Activated CD8-positive, alpha-beta memory T cell treated with anti-CD3 and anti-CD28 coated beads for 24 hours (primary cell): ENCODE measurements around the gene TRABD2B.

ENCODE experiments used
- DNase-seq: peaks from one replicate; pipeline ENCODE4 v3.0.0-alpha.2; 2020

The TRABD2B gene

DNA sequence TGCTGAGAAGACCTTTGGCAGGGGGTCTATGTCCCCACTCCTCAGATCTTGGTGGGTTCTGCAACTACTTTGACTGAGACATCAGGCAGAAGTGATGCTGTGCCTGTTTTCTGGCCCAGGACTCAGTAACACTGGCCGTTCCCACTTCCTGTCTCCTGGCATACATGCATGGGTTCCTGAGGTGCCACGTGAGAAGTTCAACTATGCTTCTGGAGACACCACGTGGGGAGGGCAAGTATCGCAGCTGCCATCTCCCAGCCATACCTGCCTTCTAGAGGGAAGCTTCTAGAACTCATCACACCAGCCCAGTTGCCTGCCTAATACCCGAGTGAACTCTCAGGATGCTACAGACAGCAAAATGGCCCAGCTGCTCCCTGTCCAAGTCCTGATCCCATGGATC is 65.8 kb downstream of the TRABD2B start:
- no peak for DNase-seq

DNA sequence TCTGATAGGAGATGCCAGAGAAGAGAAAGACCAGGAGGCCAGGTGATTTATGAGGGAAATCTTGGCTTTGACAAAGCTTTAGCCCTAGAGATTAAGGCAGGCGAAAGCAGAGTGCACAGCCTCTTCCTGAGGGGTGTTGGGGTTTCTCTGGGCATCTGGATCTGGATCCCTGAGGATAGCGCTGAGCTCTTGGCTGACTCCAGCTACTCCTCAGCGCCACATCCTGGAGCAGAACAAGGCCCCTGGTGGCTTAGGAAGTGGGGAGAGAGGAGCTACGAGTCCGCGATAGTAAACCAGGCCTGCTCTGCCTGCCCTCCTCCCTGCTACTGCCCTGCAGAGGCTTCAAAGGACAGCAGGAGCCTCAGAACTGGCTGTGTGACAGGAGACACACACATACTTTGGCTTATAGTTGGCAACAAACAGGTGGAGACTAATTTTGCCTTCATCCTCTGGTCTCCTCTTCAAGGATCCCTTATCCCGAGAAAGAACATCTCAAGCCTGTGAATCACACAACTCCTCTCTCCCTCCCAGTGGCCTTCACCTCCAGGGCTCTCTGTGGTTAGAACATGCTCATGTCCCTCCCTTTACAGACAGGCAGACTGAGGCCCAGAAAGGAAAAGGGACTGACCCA is 66.9 kb downstream of the TRABD2B start:
- no peak for DNase-seq

DNA sequence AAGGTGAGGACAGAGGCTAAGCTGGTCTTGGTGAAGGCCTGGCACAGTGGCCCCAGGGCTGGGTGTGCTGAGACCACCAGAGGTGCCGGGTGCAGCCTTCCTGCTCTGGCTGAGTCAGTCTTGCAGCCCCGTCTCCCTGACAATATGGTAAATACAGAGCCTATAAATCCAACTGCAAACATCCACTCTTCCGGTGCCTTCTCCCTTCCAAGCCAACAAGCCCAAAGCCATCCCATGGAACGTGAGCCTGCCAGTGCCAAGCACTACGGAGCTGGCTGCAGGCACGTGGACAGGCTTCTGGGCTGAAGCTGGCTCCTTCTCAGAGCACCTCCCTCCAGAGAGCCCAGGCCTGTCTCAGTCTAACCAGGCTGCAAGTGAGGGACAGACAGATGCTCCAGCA is 70.0 kb downstream of the TRABD2B start:
- DNase-seq, result no peak

DNA sequence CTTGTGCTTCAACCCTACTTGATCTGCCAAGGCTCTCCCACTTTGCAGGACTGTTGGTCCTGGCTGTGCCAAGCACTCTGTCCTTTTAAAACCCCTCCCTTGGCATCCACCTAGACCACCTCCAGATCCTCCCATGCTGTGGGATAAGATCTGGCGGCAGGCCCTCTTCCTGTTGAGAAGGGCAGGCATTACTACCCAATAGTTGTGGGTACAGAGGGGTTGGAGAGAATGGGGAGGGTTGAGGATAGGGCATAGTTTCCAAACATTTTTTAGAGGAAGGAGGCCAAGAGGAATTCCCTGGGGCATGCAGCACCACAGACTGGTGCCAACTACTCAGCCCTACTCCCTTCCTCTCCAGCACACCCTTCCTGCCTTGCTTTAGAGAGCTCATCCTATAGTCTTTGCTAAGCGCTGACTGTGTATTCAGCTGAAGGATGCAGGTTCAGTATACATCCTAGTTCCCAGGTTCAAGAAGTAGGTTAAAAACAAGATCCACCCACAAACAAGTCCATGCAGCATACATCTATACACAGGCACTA is 70.7 kb downstream of the TRABD2B start:
- DNase-seq, result no peak

DNA sequence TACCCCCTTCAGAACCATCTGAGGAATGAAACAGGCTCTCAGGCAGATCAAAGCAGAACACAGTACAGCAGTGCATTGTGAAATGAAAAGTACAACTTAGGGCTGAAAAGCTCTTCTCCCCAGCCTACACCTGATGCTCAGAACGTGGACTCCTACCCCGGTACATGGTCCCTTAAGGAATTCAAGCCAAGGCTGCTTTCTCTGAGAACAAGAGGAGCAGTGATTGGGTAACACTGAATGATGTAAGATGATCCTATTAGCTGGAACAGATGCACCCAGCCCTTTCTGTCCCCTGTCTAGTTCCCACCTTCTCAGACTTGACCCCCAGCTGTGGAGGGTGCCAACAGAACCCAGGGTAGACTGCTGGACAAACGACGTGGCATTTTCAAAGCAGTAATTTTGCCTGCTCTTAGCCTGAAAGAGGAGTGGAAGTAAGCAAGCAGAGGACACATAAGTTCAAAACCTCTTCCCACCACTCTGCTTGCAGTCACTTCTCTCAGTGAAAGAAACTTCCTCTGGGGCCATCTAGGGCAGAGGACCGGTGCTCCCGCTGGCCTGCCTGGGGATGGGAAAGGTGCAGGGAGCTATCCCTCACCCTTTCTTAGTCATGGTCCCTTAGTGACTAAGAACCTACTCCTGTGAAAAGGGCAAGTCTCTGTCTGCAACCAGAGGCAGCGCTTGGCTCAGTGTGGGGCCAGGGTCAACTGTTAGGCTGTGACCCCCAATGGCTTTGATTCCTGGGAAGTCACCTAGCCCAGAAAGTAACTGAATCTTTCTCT is 72.7 kb downstream of the TRABD2B start:
- DNase-seq, result no peak

DNA sequence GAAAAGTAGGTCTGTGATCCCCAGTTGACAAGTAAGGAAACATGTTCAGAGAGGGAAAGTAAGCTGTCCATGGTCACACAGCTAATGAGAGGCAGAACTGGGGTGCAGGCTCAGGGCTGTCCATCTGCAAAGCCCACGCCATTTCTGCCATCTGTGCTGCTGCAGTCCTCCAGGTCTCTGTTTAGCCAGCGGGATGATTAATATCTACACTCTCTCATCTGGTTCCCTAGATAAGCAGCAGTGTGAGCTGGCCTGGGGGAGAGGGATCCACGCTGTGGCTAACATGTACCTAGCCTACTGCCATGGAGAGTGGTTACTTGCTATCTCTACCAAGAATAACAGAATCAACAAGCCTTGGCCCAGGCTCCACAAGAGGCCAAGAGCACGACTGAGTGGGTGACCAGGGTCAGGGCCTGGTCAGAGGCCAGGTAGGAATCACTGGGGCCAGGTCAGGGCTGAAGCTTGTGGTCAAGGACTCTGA is 75.2 kb downstream of the TRABD2B start:
- no peak for DNase-seq

DNA sequence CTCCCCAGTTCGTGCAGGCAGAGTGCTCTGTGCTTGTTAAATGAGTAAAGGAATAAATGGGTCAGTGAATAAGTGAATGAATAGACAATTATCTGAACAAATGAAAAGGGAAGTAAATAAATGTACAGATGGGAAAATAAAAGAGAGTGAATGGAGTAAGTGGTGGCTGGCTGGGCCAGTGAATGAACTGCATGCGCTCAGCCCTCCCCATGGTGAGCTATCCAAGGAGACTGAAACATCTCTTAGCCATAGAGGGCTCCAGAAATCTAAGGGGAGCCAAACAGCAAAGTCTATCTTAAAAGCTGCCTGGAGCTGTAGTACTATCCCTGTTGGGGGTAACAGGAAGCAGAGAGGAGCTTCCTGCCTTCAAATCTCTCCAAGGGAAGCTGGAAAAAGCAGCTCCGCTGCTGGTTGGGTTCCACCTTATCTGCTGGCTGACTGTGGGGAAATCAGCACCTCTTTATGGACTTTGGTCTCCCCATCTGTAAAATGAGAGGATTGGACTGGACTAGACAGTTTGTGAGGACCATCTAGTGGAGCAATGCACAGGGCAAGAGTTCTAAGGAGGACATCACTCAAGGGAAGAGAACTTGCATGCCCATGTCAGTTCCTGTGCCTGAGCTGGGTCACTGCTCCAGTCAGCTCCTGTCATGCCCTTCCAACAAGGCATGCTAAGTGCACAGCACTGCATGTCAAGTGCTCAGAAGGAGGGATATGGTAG is 77.9 kb downstream of the TRABD2B start:
- no peak for DNase-seq

DNA sequence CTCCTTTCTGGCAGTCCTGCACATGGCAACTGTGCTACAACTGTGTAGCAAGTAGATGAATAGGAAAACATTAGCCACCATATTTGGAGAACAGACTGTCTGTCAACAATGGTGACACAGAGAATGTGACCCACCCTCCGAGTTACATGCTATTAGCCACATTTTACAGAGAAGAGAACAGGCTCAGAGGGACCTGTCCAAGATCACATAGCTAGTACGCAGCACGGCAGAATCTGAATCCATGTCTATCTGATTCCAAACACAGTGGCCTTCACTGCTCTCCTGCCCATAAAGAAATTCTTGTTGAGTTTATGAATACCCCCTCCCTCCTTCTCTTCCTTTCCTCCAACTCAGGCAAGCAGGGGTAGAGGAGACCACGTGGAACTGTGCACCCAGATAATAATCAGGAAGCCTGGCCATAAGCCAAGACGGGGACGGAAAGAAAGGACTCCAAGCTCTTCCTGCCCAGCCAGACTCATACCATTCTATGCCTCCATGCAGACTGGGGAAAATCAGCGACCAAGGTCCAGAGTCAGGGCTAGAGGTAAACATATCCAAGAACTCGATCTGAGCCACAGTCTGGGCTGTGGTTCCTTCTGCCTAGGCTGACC is 78.8 kb downstream of the TRABD2B start:
- DNase-seq, result no peak

DNA sequence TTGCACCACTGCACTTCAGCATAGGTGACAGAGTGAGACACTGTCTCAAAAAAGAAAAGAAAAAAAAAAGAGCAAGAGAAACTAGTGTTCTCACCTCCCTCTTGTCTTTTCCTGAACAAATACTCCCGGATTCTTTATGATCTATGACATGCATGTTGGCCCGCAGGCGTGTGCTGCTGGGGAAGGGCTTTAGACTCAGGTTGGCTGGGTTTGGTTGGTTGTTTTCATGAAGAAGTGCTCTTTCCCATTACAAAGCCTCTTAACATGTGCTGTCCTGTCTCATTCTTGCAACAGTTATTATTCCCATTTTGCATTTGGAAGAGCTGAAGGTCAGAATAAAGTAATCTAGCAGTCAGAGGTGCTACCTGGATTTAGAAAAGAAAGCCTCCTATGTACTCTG is 79.5 kb downstream of the TRABD2B start:
- DNase-seq, result no peak

DNA sequence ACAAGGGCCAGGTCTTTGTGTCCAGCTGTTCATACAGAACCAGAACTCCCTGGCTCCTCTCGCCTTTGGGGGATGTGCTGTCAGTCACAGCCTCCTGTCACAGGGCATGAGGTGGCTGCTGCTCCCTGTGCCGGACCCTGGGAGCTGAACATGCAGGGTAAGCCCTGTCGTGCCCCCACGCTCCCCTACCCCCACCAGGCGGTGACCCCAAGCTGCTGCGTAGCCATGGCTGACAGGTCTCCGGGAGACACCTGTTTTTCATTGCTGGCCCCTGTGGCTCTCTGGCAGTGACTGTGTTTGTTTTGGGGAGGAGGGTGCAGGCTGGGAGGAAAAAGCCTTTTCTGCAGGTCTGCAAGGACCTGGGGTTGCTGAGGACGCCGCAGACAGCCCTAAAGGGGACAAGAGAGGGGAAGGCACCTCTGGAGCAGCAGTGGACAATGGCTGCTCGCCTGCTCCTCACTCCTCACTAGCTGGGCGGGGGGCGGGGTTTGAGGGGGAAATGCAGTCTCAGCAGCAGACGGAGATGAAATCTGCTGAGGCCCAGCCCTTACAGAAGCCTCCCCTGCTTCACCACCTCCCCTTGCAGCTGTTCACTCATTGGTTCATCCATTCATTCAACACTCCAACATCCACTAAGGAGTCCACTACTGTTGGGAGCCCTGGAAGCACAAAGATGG is 81.4 kb downstream of the TRABD2B start:
- no peak for DNase-seq

DNA sequence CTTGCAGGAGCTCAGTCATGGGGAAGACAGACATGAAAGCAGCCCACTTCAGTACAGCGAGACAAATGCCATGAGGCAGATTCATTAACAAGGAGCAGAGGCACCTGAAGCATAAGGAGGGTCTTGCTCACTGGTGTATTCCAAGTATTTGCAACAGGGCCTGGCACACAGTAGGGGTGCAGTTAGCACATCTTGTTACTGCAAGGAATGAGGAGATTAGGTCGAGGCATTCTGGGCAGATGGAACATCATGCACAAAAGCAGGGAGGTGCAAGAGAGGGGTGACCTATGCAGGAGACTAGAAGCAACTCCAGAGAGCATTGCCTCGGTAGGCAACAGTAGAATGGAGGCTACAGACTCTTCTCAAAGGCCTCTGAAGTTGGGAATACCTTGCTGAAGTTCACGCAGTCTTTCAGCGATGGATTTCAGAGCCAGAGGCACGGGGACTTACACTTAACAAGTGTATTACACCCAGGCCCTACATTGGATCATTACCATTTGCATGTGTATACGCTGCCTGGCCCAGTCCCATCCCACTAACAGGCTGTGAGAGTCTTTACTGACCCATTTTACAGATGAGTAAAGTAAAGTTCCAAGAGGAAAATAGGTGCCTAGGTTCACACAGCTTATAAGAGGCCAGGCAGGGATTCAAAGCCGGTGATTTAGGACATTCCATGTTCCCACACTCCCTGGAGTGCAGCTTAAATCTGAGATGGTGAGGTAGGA is 82.1 kb downstream of the TRABD2B start:
- no peak for DNase-seq

DNA sequence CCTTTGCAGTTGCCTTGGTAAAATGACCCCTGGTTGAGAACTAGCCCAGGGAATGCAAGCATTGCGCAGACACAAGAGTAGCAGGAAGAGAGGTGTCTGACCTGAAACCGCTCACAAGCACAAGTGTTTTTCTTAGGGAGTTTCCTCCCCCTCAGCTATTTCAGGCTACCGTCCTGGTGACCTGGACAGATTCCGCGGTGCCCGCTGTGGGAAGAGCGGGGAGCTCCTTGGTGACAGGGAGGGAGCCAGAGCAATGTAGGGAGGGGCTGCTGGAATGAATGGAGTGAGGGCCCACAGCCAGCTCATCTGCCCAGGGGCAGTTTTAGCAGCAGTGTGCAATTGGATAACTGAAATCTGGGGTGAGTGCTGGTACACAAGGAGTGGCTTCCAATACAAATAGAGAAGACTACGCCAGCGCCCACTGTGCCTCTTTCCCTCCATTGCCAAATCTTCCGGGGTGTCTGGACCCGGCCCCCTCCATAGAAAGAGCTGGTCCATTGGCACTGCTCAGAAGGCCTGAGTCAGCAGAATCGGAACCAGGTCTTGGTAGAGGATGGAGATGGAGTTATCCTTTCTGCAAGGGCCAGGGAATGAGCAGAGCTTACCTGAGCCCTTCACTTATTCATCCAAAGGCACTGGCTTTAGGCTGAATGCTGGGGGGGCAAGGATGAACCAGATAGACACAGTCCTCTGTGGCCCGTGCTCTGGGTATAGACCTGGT is 82.8 kb downstream of the TRABD2B start:
- no peak for DNase-seq

DNA sequence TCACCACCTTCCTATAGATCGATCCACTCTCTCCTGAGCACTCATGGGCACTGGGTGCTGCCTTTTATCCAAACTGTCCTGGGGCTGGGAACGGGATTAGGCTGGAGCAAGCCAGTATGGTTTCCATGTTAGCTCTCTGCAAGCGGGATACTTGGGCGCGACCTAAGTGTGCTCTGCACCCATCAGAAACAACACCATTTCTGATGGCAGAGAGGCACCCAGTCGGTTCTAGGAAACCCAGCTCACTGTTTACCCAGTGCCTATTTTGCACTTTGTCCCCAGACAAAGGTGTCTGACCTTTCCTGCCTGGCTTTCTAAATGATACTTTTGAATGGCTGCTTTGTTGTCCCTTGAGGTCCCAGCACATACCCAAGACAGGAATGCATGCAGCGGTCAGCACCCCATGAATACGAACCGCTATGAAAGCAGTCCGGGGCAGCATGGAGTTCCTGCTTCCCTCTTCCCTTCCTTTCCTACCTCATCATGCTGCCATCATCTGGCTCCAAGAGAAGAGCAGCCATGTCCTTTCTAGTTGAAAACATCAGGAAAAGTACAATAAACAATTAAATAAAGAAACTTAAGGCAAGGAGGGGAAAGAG is 83.9 kb downstream of the TRABD2B start:
- no peak for DNase-seq

DNA sequence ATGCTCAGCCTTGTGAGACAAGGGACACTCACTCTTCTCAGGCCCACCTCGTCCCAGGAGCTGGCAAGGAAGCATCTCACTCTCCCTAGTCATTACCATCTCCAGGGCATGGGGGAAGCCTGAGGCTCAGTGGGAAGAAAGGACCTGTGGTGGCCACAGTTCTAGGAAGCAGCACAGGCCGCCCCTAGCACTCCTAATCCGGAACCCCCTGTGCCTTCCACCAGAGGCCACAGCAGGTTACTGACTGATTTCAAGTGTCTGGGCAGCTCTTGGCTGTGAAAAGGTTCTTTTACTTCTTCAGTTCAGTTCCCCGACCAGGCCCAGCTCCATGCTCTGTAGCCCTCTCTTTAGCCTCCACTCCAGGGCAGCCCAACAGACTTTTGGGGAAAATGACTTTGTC is 84.4 kb downstream of the TRABD2B start:
- DNase-seq, result no peak

DNA sequence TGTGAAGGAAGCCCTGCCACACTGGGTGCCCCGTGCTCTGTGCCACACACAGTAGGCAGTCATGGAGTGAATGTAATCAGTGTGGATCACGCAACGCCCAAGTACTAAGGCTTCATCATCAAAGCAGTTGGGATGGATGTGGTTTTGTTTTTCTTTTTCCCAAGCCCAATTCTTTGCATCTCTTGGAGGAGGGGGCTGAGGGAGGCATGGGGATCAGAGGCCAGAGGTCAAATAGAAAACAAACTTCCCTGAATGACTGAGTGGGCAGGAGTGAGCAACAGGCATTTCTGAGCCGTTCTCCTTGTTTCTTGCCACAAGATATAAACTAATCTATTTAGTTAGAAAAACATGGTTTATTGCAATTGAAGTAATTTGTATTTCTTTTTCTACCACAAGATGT is 85.3 kb downstream of the TRABD2B start:
- DNase-seq, result no peak

DNA sequence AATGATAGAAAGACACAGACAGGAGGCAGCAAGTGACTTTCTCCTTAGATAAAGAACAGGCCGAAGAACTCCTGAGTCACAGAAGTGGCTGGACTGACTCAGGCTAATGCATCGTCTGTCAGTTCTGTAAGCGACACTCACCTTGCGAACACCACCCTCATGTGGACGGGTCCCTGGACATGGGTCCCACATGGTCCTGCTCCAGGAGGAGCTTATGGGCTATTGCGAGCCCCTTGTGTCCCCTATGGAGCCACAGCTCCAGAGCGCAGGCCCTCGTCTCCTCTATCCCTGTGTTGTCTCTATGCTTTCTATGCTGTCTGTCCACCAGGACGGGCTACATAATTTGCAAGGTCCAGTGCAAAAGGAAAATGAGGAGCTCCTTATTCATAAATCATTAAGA is 85.8 kb downstream of the TRABD2B start:
- DNase-seq, result no peak

DNA sequence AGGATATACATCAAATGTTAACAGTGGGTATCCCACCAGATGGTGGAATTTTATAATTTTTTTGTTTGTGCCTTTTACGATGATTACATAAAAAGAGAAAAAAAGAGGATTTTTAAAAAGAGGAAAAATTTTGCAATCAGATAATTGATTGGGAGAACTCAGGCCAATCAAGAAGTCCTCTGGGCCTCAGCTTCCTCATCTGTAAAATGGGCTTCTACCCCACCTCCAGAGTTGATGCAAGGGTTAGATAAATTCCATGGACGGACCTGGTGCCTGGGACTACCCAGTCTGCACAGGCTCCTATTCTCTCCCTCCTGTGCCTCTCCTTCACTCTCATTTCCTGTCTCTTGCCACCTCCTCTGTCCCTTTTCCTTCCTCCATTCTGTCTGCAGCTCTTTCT is 88.9 kb downstream of the TRABD2B start:
- no peak for DNase-seq

DNA sequence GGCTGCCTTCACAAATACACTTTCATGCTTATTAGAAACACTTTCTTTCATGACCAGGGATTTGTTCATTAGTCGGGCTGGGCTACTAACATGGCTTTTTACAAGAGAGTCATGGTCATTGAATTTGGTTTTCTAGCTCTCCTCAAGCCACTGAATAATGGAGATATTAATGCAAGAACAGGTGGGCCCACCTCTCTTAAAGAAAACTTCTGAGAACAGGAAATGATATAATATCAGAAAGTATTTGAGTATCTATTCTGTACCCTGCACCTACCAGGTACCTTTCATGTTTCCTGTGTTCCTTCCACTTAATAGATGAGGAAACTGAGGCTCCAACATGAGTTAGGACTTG is 90.0 kb downstream of the TRABD2B start:
- DNase-seq, result no peak

DNA sequence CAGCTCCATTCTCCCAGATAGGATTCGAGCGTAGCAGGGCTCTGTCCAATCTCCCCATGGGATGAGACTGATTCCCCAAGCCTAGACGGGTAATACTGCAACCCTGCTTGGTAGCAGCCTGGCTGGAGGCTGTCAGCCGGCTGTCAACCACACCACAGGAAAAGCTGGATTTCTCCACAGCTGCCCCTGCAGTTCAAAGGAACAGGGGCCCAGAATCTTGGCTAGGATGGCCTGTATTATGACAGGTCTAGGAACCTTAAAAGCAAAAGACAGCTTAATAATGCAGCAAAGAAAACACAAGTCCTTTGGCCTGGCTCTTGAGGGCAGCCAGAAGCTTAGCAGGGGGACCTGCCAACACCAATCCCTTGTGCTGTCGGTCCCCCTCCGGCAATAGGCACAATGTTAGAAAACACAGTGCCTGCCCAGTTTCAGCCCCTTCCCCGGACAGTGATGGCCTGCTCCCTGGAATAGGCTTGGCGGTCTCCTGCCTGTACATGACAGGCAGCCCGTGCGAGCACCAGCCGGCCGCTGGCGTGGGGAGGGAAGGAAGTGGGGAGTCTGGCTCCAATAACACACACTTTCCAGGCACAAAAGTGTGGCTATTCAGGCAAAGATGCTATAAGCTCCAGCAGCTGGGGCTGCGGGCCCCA is 90.5 kb downstream of the TRABD2B start:
- no peak for DNase-seq

DNA sequence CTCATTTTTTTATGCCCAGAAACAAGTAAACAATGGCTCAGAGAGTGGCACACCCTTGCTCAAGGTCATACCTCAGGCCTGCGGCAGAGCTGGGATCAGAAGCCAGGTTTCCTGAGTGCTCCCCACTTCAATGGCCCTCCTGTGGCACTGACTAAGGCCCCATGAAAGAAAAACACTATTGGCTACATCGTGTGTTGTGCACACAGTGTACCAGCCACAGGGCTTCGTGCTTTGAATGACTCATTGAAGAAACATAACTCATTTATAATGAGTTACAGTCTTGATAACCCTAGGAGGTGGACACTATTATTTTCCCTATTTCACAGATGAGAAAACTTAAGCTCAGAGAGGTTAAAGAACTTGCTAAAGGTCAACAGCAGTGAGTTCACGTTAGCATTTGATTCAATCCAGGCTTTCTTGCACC is 91.2 kb downstream of the TRABD2B start:
- DNase-seq, result no peak
